Panc1 (cell line): ENCODE results near the gene CLPTM1.
"Not testable (repeated sequence)": the region's sequence is repeated elsewhere in the genome, so short reads cannot be mapped to it uniquely, and the experiment has no call there.

Experiments
- POLR2AphosphoS5 ChIP-seq: IDR thresholded peaks from 2 replicates; pipeline ENCODE4 v1.6.1; 2012; ENCODE audit warnings: mild to moderate bottlenecking, low read depth, low read length, moderate library complexity
- TCF7L2 ChIP-seq: IDR thresholded peaks from 2 replicates; pipeline ENCODE4 v1.6.1; 2011; ENCODE audit warnings: mild to moderate bottlenecking, low read depth, low read length, inconsistent platforms
- TF ChIP-seq, protein P1 (sequence below): fragments of 450-650 bp; IDR thresholded peaks from 2 replicates; pipeline ENCODE4 v1.5.1; 2017; ENCODE audit warnings: mild to moderate bottlenecking

DNA sequence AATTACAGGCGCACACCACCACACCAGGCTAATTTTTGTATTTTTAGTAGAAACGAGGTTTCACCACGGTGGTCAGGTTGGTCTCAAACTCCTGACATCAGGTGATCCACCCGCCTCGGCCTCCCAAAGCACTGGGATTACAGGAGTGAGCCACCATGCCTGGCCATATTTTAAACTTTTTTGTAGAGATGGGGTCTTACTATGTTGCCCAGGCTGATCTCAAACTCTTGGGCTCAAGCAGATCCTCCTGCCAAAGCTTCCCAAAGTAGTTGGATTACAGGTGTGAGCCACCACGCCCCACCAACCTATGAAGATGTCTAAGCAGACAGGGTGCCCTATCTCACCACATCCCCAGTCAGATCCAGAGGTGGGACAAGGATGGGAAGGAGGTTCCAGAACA is 43.3 kb upstream of the CLPTM1 start:
- TF ChIP-seq, protein P1, sequence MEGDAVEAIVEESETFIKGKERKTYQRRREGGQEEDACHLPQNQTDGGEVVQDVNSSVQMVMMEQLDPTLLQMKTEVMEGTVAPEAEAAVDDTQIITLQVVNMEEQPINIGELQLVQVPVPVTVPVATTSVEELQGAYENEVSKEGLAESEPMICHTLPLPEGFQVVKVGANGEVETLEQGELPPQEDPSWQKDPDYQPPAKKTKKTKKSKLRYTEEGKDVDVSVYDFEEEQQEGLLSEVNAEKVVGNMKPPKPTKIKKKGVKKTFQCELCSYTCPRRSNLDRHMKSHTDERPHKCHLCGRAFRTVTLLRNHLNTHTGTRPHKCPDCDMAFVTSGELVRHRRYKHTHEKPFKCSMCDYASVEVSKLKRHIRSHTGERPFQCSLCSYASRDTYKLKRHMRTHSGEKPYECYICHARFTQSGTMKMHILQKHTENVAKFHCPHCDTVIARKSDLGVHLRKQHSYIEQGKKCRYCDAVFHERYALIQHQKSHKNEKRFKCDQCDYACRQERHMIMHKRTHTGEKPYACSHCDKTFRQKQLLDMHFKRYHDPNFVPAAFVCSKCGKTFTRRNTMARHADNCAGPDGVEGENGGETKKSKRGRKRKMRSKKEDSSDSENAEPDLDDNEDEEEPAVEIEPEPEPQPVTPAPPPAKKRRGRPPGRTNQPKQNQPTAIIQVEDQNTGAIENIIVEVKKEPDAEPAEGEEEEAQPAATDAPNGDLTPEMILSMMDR = not testable (repeated sequence)
- not testable (repeated sequence) for TF ChIP-seq POLR2AphosphoS5, TCF7L2
